ENCODE results near the gene BCL2L12. TPM values are rescaled to one million over a fixed set of nuclear protein-coding genes. Genes with fewer than 3 reads are reported as not detected.

The BCL2L12 gene
- total RNA-seq, 1 donor from 2014 or later = 50.1 TPM

GRCh38 chr19:49683814-49684250 lies 18.1 kb downstream of the BCL2L12 start:
- Mint-ChIP-seq H3K4me3 (ENCODE audit: unreplicated experiment) (no peak overlapping the region), H3K9me3 (ENCODE audit: unreplicated experiment) (no peaks in the 10 kb centered on the region), H3K36me3 (ENCODE audit: low read depth, unreplicated experiment) (peaks cover 32% of the 10 kb centered on the region), H3K27ac (ENCODE audit: unreplicated experiment) (peak overlapping the region; percentile 84), H3K4me1 (ENCODE audit: unreplicated experiment) (peaks cover 38% of the 10 kb centered on the region), H3K27me3 (ENCODE audit: unreplicated experiment) (peaks cover 13% of the 10 kb centered on the region)
- no peak for DNase-seq (ENCODE audit: low spot score)
- no peak for TF ChIP-seq CTCF (IDR thresholded peaks at IDR 0.05; ENCODE audit: unreplicated experiment)

GRCh38 chr19:49684251-49684982 lies 18.7 kb downstream of the BCL2L12 start:
- peaks cover 32% of the 10 kb centered on the region for H3K36me3 Mint-ChIP-seq (ENCODE audit: low read depth, unreplicated experiment)
- peak; percentile 31 for TF ChIP-seq CTCF (IDR thresholded peaks at IDR 0.05; ENCODE audit: unreplicated experiment)
- peaks cover 18% of the 10 kb centered on the region for H3K27me3 Mint-ChIP-seq (ENCODE audit: unreplicated experiment)
- H3K4me3 Mint-ChIP-seq (ENCODE audit: unreplicated experiment) = no peak overlapping the region
- no peak for DNase-seq (ENCODE audit: low spot score)
- peaks cover 42% of the 10 kb centered on the region for H3K4me1 Mint-ChIP-seq (ENCODE audit: unreplicated experiment)
- no peaks in the 10 kb centered on the region for H3K9me3 Mint-ChIP-seq (ENCODE audit: unreplicated experiment)
- H3K27ac Mint-ChIP-seq (ENCODE audit: unreplicated experiment) = peak overlapping the region; percentile 84

- peaks cover 21% of the 10 kb centered on the region for H3K27me3 Mint-ChIP-seq (ENCODE audit: unreplicated experiment)
- H3K9me3 Mint-ChIP-seq (ENCODE audit: unreplicated experiment) = no peaks in the 10 kb centered on the region
- H3K4me3 Mint-ChIP-seq (ENCODE audit: unreplicated experiment) = peak overlapping the region; percentile 65
- DNase-seq (ENCODE audit: low spot score) = no peak
- peaks cover 28% of the 10 kb centered on the region for H3K36me3 Mint-ChIP-seq (ENCODE audit: low read depth, unreplicated experiment)
- H3K27ac Mint-ChIP-seq (ENCODE audit: unreplicated experiment) = peak overlapping the region; percentile 53
- no peak for TF ChIP-seq CTCF (IDR thresholded peaks at IDR 0.05; ENCODE audit: unreplicated experiment)
- peaks cover 41% of the 10 kb centered on the region for H3K4me1 Mint-ChIP-seq (ENCODE audit: unreplicated experiment)
Measured at GRCh38 chr19:49684983-49685553, 19.3 kb downstream of the BCL2L12 start.

GRCh38 chr19:49685845-49686332 lies 20.2 kb downstream of the BCL2L12 start:
- peak overlapping the region; percentile 53 for H3K27ac Mint-ChIP-seq (ENCODE audit: unreplicated experiment)
- H3K4me3 Mint-ChIP-seq (ENCODE audit: unreplicated experiment) = no peak overlapping the region
- no peak for DNase-seq (ENCODE audit: low spot score)
- peaks cover 34% of the 10 kb centered on the region for H3K36me3 Mint-ChIP-seq (ENCODE audit: low read depth, unreplicated experiment)
- H3K27me3 Mint-ChIP-seq (ENCODE audit: unreplicated experiment) = peaks cover 28% of the 10 kb centered on the region
- no peak for TF ChIP-seq CTCF (IDR thresholded peaks at IDR 0.05; ENCODE audit: unreplicated experiment)
- peaks cover 44% of the 10 kb centered on the region for H3K4me1 Mint-ChIP-seq (ENCODE audit: unreplicated experiment)
- no peaks in the 10 kb centered on the region for H3K9me3 Mint-ChIP-seq (ENCODE audit: unreplicated experiment)

Measured in endothelial cell (in vitro differentiated cells).